GM18520 (cell line): ENCODE measurements around the gene DOK7.

Source experiments
- ATAC-seq: cut with Tn5 transposase; IDR thresholded peaks from one replicate; pipeline ENCODE4 v1.9.1; 2021; ENCODE audit not compliant: unreplicated experiment

The DOK7 gene

DNA sequence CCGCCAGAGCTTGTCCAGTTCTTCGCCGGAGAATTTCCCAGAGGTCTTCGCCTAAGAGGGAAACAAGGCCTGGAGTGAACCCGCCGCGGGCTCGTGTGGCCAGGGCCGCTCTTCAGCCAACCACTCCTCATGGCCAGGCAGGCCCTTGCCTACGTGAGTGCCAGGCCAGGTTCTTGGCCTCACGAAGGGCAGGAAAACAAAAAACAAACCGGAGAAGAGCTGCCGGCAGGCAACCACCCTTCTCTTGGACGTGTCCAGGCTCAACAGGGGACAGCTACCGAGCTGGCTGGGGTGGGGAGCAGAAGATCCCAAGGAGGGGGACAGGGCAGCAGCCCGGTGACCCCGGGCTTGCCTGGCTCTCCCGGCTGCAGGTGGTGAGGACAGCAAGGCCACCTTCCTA is 55.8 kb downstream of the DOK7 start:
- ATAC-seq = no peak

DNA sequence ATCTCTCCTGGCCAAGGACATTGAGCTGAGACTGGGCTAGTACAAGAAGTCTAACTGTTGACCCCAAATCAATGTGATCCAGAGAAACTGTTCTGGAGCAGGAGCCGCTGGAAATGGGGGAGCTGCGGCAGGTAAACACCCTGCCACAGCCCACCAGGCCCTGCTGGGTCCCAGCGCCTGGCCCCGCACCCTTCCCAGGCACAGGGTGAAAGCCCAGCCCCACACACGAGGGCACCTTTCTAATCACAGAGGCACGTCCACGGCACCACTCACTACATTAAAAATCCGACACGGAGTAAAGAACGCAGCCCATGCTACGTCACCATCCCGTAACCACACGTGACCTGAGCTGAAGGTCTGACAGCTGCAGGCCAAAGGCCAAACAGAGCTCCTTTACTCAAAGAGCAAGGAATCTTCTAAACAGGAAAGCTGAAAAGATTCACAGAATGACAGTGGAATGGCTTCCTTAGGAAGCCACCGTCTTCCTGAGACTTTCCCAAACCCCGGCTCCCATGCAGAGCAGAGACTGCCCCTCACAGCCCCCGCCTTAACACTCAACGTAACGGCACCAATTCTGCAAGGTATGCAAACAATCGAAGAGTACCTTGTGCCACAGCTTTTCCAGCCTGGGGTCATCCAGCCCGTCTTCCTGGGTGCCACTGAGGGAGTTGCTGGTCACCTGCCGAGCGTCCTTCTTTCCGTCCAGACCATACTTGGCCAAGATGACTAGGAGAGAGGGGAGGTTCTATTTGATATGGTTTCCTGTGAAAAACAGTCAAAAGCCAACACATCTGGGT is 56.6 kb downstream of the DOK7 start:
- ATAC-seq = no peak

DNA sequence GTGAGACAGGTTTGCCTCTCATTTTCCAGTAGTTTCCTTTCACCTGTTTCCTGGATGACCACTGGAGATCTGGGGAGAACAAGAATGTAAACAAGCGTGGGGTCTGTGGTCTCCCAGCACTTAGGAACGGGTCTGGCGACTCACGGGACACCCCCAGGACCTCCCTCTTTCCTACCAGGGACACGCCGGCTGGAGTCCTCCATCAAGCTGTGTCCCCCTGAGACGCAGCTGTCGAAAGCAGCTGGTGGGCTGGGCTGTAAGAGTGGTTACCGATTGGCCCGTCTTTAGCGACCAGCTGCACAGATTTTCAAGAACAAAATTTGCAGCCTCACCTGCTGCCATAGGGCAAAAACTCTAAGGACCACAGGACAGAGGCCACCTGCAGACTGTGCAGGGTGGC is 57.2 kb downstream of the DOK7 start:
- ATAC-seq = no peak

DNA sequence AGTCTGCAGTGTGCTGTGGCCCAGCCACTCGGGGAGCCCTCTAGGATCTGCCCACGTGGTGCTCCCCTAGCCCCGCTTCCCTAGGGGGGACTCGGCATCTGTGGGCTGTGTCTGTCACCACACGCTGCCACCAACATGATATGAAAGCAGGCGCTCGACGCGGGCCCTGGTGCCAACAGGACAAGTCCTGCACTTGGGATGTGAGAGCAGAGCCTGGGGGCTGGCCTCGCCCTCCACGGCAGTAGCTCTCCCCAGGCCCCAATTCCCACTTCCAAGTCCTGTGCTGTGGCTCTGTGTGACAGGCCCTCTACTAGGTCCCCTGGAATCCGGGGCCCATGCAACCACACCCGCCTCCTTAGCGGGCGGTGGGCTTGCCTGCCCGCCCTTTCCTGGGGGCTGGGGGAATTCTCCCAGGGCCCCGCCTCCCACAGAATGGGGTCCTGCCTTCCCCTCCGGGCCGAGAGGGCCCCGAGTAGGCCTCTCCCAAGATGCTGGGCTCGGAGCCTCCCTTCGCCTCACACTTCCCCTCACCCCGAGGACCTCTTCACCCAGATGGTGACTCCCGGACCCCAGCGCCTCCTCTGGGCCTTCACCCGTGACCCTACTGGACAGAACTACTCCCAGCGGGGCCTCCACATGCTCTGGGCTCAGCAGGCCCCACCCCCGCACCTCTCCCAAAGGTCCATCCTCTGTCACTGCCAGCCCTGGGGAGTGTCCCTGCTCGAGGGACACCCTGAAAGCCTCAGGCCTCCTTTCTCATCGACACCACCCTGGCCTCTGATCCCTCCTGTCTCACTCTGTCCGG is 57.9 kb downstream of the DOK7 start:
- ATAC-seq = no peak

DNA sequence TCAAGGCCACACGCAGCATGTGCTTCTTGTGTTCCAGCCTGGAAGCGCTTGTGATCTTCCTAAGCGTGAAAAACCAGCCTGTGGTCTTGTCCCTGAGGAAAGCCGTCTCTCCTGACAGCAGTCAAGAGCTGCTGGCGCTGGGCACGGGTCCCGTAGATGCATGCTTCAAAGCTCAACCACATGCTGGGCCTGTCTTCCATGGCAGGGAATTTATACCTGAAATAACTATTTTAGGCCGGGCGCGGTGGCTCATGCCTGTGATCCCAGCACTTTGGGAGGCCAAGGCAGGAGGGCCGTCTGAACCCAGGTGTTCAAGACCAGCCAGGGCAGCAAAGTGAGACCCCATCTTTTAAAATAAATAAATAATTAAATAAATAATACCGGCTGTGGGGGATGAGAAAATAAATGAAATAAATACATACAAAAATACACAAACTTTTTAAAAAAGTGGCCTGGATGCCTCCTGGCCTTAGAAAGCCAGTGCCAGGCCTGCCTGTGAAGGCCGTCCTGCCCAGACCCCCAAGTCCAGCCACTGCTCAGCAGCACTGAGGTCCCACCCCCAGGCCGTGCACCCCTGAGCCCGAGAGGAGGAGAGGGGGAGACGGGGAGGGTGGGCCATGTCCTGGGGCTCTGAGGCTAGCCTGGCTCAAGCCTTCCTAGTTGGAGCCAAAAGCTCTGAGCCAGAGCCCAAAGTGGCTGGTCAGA is 58.7 kb downstream of the DOK7 start:
- ATAC-seq = no peak

DNA sequence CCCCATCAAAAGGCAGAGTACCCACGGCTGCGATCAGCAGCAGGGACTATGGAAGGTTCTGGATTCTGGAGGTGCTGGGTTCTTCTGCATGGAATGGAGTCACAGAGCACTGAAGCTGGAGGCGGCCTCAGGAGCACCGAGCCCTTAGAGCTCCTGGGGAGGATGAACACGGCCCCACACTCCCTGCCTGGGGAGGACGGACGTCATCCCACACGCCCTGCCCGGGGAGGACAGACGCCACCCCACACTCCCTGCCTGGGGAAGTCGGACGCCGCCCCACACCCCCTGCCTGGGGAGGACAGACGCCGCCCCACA is 59.2 kb downstream of the DOK7 start:
- ATAC-seq = no peak

DNA sequence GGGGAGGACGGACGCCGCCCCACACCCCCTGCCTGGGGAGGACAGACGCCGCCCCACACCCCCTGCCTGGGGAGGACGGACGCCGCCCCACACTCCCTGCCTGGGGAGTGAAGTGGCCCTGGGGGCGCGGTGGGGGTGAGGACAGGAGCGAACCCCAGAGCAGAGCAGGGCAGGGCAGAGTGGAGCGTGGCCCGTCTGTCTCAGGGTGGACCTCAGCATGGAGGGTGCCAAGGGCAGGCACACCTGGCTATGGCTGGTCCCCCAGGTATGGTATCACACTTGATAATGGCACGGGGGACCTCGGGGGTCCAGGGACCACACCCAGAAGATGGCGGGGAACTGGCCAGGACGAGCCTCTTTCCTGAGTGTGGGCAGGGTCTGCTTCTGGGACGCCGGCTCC is 59.5 kb downstream of the DOK7 start:
- ATAC-seq = no peak

DNA sequence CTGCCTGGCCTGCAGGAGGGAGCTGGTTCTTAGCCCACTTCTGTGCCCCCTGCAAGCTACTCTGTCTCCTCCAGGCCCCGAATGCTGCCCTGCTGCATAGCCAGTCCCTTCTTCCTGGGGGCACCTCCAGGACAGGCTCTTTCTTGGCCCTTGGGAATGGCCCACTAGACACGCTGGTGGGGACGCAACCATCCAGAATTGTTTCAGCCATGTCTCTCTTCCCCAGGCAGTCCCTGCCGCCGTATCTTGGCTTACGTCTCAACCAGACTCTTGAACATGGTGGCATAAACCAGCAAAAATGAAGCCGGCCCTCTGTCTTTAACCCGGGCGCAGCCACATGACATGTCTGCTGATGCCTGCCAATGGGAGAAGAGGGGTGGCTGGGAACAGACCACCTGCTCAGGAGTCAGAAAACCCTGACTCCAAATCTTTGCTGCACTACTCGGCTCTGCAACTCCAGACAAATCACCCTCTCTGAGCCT is 60.1 kb downstream of the DOK7 start:
- no peak for ATAC-seq

DNA sequence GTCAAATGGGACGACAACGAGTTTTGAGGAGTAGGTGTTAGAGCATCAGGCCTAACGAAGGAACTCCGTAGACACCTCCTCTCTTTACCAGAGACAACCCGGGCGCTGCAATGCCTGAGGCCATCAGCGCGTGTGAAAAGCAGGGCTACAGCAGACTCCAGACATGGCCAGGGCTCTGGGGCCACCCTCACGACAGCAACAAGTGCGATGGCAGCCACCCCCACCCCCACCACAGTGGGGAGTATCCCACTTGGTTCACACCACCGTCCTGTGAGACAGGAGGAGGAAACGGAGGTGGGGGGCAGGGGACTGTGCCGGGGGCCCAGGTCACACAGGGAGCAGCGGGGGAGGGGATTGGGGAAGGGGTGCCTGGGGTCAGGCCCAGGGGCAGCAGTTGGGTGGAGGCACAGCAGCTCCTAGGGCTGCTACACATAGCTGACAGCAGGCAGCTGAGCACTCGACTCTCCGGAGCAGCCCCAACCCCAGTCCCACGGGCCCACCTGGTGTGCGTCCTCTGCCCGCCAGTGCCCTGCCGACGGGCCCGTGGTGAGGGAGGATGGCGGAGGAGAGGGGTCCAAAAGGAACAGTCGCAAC is 60.6 kb downstream of the DOK7 start:
- no peak for ATAC-seq

DNA sequence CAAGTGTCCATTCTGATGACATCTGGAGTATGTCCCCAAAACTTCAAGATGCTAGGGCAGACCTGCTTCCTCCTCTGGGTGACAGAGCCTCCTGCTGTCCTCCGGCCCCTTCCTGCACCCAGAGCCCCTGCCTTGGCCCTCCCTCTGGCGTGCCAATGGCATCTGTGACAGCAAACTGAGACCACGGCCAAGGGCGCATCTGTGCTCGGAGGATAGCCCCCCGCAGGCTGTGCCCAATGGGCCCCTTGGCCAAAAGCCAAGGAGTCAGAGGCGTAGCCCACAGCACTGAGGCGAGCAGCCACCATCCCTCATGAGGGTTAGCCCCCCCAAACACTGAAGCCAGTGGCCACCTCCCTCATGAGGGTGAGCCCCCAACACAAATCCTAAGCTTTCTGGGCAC is 61.2 kb downstream of the DOK7 start:
- ATAC-seq = no peak

DNA sequence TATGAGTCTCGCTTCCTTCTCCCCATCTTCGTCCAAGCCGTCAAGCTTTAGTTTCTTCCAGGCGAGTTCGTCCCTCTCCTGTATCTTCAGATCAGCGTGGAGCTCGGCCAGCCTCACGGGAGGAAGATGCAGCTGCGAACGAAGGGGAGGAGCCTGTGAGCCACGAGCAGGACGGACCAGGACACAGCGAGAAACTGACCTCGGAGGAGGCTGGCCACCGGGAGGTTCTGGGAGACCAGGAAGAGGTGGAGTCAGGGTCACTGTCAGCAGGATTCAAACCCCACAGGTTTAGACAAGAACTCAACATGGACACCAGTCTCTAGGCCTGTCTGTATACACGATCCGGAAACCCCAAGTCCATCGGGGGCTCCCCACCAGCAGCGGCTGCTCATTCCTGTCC is 61.8 kb downstream of the DOK7 start:
- no peak for ATAC-seq

DNA sequence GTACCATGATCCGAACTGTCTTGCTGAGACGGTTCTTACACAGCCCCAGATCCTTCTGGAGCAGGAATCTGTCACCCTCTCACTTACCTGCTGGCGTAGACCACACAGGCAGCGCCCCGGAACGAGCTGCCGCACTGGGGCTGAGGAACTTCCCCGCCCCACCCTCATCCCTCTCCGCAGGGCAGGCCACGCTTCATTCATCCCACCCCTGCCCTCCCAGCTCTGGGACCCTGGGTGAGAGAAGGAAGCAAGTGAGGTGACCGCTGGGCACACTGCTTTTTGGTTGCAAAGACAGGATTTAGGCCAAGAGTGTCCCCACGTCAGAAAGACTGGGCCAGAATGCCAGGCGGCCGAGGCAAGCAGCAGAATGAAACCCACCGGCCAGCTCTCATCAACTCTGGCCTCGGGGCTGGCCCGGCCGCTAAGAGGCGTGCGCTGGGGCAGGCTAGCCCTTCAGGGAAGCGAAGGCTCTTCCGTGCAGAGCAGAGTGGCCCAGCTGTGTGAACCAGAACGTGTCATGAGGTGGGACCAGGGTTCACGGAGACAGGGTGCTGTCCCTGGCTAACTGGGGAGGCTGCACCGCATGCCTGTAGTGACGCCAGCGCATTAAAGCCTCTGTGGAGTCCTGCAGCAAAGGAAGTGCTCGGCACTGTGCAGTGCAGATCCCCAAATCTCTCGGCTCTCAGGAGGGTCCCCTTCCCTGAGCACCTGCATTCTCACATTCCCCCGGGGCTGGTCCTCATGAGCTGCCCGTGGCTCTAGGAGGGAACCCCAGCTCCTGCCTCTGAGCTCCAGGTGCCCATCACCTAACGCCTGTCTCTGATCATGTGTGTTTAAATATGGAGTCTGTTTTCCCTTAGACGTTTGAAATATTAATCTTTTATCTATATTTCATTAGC is 62.7 kb downstream of the DOK7 start:
- ATAC-seq = no peak

DNA sequence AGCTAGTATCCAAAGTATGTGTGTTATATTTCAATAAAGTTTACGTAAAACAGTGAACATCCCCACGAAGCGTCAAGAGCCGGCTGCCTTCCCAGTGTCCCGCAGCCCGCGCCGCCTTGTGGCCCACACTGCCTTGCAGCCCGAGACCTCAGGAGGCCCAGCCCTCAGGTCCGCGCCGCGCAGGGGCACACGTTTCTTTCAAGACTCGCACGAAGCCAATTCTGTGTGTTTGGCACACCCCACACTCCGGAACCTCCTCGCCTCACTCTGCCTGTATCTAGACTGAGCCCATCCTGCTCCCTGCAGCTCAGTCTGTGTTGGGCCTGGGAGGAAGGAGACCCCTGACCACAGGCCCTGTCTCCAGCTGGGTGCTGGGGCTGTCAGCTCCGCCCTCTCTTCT is 63.4 kb downstream of the DOK7 start:
- ATAC-seq = no peak

DNA sequence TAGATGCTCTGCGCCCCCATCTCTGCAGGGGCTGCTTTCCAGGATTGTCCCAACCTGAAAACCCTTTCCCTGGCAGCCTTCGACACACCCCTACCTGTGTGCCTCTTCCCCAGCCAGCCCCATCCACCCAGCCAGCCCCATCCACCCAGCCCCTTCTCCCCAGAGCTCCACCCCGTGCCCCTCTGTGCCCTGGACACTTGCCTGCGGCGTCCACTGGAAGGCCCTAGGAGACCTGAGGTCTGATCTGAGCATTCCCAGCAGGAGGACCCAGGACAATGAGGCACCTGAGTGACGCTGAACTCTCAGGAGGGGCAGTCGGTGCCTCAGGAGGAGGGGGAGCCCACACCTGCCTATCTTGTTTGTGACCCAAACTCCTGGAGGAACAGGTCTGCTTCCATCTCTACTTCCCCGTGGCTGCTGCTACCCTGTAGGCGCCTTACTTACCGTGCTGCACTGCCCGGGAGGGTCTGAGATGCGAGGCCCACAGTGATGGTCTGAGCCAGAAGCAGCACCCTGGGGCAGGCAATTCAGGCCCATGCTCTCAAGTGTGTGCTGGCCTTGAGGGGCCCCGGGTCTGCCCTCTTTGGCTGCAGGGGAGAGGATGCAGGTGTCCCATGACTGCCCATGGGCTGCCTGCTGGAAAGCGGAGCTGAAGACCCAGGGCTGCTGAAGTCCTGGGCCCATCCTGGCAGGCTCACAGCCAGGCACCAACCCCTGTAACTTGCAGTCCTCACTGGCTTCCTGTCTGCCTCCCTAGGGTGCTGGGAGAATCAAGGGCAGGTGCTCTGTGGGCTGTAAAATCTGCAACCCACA is 64.2 kb downstream of the DOK7 start:
- no peak for ATAC-seq

DNA sequence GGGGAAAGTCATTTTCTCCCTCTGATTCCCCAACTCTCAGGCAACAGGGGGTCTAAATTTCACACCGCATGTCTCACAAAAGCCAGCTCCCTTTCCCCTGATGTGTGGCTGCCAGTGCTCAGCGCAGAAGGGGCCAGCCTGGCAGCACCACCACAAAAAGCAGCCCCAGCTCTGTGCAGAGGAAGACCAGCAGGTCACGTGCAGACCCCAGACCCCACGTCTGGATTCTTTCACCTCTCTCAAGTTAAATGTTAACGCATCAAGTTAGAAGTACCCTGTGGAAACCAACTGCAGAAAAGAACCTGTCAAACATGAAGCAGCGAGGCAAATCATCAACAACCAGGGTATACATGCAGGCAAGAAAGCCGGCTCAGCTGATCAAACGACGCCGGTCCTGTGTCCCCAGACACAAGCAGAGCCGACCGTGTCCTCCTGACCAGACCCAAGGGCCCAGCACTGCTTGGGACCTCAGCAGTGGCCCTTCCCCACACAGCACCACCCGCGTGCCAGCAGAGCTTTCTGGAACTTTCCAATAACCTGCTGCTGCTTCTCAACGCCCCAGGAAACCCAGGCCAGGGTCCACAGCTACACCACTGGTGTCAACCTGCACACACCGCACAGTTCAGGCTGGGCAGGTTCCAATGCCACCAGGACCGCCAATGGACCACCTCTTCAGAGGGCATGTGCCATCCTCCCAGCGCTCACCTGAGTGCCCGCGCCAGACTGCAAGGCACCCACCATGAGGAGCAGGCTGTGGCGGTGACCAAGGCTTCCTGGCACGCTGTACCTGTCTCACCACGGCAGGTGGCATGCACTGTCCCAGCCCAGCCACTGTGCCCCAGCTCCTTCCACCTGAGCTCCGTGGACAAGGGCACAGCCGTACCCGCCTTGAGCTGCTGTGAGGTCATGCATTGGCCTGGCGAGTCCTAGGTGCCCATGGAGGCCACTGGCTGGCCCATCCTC is 65.1 kb downstream of the DOK7 start:
- ATAC-seq = no peak

DNA sequence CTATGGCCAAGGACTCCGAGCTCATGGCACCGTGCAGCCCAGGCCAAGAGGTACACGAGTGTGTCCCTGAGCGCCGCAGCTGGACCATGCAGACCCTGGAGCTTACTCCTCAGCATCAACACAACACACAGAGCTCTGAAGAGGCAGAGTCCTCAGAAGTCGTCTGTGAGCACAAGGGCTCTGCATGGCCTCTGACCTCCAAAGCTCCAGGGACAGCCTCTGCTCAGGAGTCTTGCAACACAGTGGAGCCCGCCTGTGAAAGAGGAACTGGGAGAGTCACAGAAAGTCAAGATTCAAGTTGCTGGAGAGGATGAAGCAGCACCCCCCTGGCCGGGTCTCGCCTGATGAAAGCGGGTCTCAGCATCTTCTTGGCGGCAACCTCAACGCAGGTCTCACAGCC is 66.3 kb downstream of the DOK7 start:
- no peak for ATAC-seq

DNA sequence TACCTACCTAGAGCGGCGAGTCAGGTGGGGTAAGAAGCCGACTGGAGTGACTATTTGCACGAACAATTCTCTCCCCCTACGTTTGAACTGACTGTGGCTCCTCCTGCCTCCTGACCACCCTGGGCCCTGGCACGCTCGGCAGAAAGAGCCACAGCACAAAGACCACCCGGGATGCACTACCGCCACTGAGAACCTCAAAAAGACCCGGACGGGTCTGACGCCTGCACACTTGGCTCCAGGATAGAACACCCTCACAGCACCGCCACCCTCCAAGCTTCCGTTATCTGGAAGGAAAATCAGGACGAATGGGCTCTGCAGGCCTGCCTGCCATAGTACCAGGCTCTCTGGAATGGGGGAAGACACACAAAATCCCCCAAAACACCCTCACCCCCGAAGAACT is 66.9 kb downstream of the DOK7 start:
- no peak for ATAC-seq

DNA sequence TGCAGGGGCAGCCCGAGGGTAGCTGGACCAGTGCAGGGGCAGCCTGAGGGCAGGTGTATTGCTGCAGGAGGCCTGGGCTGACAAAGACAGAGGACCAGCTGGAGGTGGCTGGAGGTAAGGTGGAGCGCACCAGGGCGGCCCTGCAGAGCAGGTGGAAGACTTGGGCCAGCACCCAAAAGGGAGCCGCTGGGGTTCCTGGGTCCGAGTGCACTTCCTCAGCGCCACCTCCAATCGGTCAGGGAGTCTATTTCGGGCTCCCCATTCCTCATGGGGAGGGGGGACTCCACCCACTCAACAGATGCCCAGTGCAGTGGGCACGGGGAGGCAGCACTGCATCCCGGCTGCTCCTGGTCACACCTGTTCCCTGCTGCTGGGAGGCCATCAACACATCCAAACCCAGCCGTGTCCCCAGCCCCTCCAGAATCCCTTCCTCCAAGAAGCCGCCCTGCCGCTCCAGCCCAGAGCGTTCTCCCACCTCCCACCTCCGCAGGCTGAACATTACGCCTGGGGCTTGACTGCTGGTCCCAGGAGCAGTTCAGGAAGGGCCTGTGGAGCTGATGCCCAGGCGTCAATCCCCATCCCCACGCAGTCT is 67.7 kb downstream of the DOK7 start:
- ATAC-seq = no peak
